HG03139 (cell line): ENCODE measurements around the gene NT5C.
"Not testable (repeated sequence)": the region's sequence is repeated elsewhere in the genome, so short reads cannot be mapped to it uniquely, and the experiment has no call there.

Experiments
- ATAC-seq: cut with Tn5 transposase; IDR thresholded peaks from one replicate; pipeline ENCODE4 v1.9.1; 2021; ENCODE audit not compliant: unreplicated experiment

Gene NT5C

GRCh38 chr17:75131278-75132017 is at the start of gene NT5C:
Gene NT5C, minus strand, starts transcription at chr17:75131742. Its CDS starts 35 bp downstream, at chr17:75131707.
- peak; percentile 76 for ATAC-seq

GRCh38 chr17:75181110-75181509 is 49.6 kb upstream of the NT5C start:
- no peak for ATAC-seq

- ATAC-seq: no peak
Observed at GRCh38 chr17:75178453-75178852, 46.9 kb upstream of the NT5C start.

- ATAC-seq: no peak
Observed at GRCh38 chr17:75176625-75177024, 45.1 kb upstream of the NT5C start.

GRCh38 chr17:75174996-75175395 is 43.5 kb upstream of the NT5C start:
- no peak for ATAC-seq

GRCh38 chr17:75173526-75173925 is 42.0 kb upstream of the NT5C start:
- no peak for ATAC-seq

GRCh38 chr17:75168998-75169397 is 37.5 kb upstream of the NT5C start:
- no peak for ATAC-seq

GRCh38 chr17:75164606-75165005 is 33.1 kb upstream of the NT5C start:
- ATAC-seq: not testable (repeated sequence)

GRCh38 chr17:75163074-75163473 is 31.5 kb upstream of the NT5C start:
- no peak for ATAC-seq

GRCh38 chr17:75160211-75160610 is 28.7 kb upstream of the NT5C start:
- ATAC-seq: no peak

- no peak for ATAC-seq
Observed at GRCh38 chr17:75159196-75160031, 27.9 kb upstream of the NT5C start.

GRCh38 chr17:75158480-75158879 is 26.9 kb upstream of the NT5C start:
- ATAC-seq: not testable (repeated sequence)

- no peak for ATAC-seq
Observed at GRCh38 chr17:75155191-75155601, 23.7 kb upstream of the NT5C start.

GRCh38 chr17:75154195-75155106 is 22.9 kb upstream of the NT5C start, which contains the start of gene JPT1:
Gene JPT1, minus strand, starts transcription at chr17:75154512. Its CDS starts 115 bp downstream, at chr17:75154397.
- ATAC-seq: peak; percentile 89

- ATAC-seq: peak; percentile 2
Observed at GRCh38 chr17:75153780-75154194, 22.2 kb upstream of the NT5C start.

- ATAC-seq: no peak
Observed at GRCh38 chr17:75152922-75153779, 21.6 kb upstream of the NT5C start.

- no peak for ATAC-seq
Observed at GRCh38 chr17:75152523-75152921, 21.0 kb upstream of the NT5C start.

- ATAC-seq: no peak
Observed at GRCh38 chr17:75151930-75152329, 20.4 kb upstream of the NT5C start.

- ATAC-seq: no peak
Observed at GRCh38 chr17:75147878-75148546, 16.5 kb upstream of the NT5C start.
